HG03442 (cell line): Measurements from ENCODE around the gene FREM2.

Experiments used
- ATAC-seq: cut with Tn5 transposase; IDR thresholded peaks from one replicate; pipeline ENCODE4 v1.9.1; 2021; ENCODE audit warnings: mild to moderate bottlenecking, moderate library complexity; ENCODE audit not compliant: unreplicated experiment

FREM2 gene

DNA sequence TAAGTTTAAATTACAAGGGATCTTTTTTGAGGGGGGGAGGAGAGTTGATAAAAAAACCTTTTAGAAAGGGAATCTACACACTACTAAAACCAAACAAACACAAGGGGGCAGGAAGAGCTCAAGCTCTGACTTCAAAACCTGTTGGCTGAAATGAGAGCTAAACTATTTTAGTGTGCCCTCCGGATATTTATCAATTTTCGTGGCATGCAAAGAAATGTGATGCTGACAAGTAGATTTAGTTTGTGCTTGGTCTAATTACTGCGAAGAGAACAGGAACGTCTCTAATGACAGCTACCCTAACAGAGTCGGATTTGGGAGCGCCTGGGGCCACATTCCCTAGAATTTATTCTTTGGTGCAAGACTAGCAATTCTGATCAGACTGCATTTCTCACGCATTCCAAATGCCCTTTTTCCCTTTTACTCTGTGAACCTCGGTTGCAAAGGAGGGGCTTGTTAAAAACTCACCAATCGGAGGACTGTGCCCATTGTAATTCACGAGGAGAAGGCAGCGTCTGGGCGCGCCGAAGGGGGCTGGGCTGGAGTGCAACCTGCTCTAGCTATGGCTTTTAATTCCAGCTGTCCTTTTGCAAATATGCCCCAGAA lies 802 bp upstream of the FREM2 start:
- no peak for ATAC-seq

DNA sequence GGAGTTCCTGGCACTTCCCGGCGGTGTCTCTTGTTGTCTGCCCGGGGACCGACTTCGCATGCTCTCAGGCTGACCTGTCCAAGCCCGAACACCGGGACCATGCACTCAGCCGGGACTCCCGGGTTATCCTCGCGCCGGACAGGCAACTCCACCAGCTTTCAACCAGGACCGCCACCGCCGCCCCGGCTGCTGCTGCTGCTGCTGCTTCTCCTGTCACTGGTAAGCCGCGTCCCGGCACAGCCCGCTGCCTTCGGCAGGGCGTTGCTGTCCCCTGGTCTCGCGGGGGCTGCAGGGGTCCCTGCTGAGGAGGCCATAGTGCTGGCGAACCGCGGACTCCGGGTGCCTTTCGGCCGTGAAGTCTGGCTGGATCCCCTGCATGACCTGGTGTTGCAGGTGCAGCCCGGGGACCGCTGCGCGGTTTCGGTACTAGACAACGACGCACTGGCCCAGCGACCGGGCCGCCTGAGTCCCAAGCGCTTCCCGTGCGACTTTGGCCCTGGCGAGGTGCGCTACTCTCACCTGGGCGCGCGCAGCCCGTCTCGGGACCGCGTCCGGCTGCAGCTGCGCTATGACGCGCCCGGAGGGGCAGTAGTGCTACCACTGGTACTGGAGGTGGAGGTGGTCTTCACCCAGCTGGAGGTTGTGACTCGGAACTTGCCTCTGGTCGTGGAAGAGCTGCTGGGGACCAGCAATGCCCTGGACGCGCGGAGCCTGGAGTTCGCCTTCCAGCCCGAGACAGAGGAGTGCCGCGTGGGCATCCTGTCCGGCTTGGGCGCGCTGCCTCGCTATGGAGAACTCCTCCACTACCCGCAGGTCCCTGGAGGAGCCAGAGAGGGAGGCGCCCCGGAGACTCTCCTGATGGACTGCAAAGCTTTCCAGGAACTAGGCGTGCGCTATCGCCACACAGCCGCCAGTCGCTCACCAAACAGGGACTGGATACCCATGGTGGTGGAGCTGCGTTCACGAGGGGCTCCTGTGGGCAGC lies 661 bp downstream of the FREM2 start:
- ATAC-seq: no peak

DNA sequence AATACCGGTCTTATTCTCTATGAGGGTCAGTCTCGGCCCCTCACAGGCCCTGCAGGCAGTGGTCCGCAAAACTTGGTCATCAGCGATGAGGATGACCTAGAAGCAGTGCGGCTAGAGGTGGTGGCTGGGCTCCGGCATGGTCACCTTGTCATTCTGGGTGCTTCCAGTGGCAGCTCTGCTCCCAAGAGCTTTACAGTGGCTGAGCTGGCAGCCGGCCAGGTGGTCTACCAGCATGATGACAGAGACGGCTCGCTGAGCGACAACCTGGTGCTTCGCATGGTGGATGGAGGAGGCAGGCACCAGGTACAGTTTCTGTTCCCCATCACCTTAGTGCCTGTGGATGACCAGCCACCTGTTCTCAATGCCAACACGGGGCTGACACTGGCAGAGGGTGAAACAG lies 1.8 kb downstream of the FREM2 start:
- no peak for ATAC-seq

DNA sequence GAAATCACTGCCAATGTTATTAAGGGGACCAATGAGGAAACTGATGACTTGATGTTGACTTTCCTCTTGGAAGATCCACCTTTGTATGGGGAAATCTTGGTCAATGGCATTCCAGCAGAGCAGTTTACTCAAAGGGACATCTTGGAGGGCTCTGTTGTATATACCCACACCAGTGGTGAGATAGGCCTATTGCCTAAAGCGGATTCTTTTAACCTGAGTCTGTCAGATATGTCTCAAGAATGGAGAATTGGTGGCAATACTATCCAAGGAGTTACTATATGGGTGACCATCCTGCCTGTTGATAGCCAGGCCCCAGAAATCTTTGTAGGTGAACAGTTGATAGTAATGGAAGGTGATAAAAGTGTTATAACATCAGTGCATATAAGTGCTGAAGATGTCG lies 3.4 kb downstream of the FREM2 start:
- ATAC-seq: no peak

DNA sequence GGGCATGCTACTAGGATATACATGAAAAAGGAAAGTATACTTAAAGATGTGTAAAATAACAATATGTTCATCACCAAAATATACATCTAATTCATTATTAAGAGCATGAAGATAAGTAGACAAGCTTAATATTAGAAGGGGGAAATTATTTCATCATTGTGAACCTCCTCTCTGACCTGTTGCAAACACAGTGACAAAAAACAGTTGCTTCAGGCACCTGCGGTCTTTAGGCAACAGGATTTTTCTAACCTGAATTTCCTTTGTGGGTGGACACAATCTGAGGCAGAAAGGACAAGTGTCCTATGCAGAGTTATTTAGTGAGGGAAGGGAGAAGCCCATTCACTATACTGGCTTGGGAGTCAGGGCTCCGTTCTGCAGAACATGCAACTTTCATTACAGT lies 6.3 kb downstream of the FREM2 start:
- ATAC-seq: no peak

DNA sequence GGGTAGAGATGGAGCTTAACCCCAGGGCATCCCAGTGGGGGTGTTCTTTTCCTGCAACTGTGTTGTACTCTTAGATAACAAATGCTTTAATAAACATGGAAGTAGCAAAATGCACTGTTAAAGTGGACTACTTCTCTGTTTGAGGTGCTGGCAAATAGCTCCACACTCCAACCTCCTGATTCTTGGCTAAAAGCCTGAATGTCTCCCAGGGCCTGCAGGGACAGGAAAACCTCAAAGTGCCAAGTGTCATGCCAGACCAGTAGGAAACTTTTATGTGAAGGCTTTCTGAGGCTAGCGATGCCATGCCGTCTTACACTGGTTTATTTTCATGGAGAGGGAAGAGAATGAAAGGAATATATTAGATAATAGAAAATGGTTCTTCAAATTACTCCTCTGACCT lies 6.8 kb downstream of the FREM2 start:
- no peak for ATAC-seq

DNA sequence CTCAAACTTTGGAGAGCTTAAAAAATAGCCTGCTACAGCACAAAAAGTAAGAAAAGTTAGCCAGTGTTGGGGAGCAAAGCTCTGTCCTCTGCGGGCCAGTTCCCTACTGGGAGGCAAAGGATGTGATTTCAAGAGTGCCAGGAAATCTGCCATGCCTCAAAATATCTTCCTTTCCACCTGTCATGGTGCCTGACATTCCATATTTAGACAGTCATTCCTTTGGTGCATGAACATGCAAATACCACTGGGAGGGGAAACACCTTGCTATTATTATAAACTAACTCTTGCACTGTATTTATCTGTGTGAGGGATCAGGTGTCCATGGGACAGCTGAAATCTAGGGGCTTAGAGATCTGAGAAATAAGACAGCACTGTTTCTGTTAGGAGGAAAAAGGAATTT lies 10.3 kb downstream of the FREM2 start:
- no peak for ATAC-seq

DNA sequence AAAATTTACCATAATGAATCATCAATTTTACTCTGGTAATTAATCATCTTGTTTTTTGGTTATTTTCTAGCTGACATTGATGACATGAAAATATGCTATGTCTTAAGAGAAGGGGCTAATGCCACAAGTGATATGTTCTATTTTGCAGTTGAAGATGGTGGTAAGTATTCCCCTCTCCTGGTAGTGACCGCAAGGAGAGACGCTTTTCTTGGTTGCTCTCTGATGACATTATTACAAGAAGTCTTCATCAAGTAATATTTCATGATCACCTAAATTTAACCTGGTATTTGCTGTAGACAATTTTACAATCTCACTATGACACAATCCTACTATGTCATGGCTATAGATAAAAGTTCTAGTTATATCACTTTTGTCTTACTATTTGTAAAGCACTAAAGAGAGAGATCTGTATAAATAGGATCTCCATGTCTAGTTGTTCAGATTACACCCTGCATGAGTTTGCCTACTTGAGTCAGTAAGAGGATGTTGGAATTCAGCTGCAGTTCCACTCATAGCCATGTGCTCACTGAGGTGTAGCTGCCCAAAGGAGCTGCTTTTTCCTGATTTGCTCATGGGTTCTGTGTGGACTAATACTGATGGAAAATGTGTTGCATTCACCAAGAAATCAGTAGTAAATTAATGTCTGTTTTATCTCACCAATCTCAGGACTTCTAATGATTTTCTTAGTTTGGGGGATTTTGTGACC lies 10.9 kb downstream of the FREM2 start:
- ATAC-seq: no peak

DNA sequence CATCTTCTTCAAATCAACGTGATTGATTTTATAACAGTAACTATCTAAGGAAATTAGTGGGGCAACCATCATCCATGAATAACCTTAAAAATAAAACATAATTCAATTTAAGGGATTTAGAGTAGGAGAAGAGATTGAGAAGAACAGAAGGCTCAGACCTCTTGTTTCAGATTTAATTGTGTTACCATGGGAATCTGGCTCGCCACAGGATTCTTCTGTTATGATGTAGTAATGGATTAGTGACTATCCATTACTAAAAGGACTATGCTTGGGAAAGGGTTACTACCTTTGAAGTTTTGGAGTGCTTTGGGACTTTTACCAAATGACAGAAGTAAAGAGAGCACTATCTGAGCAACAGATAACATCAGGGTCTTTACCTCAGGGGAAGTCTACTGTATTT lies 13.2 kb downstream of the FREM2 start:
- no peak for ATAC-seq

DNA sequence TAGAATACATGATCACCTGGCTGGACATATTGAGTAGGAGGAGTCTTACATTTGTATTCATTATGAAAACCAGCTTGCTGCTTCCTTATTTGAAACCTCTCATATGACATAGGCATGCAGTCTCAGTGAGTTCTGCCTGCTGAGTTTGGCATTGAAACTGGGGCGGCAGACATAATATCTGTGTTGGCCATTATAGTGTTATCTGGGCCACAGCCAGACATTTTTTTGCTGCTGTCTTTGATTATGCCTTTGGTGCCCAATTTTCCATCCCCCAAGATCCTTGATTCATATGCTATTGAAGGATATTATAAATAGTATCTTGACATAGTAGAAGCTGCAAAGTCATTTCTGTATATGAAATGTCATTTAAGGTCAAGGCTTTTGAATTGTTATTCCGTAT lies 15.8 kb downstream of the FREM2 start:
- ATAC-seq: no peak

DNA sequence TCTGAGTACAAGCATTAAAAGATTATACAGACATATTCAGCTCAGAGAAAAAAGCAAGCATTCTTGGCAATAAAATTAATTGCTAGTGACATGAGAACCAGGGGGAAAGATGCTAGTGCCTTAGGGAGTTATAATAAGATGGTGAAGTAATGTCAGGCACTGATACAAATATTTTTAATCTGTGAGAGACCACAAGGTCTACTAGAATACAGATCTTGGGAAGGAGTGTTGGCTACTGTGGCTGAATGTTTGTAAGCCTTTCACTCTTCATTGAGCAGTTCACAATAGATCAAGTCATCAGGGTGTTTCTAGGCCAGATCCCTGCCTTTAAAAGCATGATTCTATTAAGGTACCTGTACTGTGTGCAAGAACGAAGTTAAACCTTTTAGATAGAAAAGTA lies 16.4 kb downstream of the FREM2 start:
- ATAC-seq: no peak

DNA sequence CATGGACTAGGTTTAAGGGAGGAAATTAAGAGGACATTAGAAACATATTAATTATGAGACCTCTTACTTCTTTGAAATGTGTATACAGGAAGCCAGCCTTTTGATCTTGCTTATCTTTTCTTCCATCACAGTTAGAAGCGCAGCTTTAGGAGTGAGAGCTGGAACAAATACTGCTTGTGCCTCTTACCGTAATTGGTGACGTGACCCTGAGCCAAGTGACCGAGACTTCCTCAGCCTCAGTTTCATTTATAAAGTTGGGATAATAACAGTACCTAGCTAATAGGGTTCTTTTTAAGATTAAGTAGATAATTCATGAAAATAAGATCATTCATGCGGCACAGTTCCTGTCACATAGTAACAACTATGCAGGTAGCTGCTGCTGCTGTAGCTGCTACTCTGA lies 18.5 kb downstream of the FREM2 start:
- ATAC-seq: no peak

DNA sequence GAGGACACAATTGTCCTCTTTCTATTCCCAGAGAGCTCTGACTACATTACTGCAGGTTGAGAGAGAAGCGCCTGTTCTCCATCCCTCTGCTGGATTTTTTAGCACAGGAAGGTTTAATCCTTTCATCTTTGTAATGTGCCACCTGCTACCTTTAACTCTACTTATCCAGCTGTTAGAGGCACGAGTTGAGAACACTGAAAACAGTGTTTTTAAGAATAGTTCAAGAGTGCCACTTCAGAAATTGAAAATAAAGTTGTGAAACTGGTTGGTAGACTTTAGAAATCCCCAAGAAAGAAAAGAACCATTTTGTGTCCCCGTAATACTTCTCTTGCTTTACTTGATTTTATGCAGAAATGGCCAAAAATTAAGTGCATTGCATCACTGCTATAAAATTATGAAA lies 20.6 kb downstream of the FREM2 start:
- no peak for ATAC-seq

DNA sequence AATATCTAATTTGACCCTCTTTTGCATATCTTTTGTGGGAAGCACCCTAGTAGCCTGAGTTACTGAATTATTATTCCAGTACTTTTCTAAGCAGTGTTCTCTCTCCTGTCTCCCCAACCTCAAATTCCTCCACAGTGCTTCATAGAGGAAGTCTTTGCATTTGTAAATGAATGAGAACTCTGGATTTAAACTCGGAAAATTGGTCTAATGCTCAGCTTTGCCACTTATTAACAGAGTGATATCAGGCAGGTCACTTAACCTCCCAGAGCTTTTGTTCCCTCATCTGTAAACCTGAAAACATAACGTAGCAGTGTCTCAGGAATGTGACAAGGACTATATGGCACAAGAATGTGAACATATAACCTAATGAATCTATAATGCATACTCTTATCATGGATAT lies 26.2 kb downstream of the FREM2 start:
- no peak for ATAC-seq

DNA sequence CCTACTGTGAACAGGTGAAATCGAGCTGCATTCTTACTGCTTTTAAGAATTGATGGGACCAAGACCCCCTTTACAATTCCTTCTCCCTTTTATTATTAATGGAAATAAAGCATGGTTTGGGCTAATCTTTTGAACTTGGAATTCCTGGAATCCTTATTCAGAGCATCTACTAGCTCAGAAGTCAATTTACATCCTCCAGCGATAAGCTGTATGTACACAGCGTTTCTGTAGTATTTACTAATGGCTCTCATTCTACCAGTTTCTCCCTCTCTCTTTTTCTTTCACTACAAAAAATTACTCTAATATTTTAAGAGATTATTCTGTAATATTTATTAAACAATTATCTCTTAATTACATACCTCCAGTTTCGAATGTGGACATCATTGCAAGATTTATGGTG lies 31.5 kb downstream of the FREM2 start:
- no peak for ATAC-seq

DNA sequence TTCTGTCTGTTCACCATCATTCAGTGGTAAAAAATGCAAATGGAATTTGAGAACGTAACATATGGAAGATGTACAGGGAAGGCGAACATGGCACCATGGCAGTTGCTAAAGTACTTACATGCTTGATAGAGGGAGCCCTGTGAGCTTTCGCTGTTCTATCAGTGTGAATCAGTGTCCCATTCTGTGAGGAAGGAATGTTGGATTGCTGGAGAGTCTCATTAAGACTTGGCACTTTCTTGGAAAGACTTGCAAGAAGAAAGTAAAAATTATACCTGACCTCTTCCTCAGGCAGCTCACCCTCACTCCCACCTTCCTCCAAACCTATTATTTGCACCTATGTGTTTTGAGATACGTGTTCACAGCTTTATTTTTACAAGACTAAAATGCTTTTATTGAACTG lies 43.5 kb downstream of the FREM2 start:
- ATAC-seq: no peak

DNA sequence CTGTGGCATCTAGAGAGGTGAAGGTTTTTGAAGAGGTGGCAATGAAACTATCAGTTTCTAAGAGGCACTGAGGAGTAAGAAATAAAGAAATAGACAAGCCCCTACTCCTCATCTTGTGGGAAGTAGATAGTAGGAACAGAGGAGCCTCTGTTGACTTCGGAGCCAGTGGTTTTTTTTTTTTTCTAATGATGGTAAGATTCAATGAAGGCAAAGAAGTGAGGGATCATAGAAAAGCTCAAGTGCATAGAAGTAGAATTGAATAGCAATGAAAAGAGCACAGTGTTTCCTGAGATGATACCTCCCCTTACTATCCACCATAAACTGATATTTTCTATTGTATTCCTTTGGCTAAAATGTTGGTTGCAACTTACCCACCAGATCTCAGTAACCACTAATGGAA lies 46.3 kb downstream of the FREM2 start:
- no peak for ATAC-seq

DNA sequence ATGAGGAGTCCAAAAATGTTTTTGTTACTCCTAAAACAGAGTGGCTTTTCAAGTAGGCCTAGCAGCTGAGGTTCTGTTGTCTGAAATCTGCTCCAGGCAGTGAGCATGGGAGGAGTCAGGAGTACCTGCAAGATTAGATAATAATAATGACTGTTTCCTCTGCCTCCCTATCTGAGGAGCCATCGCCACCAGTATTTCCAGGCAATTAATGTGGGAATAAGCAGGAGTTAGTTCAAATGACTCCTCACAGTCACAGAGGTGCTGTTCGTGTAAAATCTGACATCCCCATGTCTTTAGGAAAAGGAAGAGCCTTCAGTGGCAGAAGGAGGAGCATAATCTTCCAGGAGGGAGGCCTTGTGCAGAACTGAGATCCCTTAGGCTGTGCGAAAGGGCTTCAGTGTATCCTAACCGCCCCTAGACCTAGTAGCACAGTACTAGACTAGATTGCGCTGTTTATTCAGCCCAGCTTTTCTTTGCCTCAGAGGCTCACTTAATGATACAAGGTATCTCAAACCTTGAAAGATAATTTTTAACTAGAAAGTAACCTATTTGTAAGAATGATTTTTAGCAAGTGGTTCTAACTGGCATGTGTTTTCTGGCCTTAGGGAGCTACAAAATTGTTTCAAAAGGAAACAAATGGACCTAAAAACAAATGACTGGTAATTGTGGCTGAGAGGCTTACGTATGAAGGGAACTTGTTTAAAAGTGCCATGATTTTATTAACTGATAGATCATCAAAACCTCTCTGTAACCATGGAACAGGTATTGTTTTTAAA lies 49.0 kb downstream of the FREM2 start:
- no peak for ATAC-seq

DNA sequence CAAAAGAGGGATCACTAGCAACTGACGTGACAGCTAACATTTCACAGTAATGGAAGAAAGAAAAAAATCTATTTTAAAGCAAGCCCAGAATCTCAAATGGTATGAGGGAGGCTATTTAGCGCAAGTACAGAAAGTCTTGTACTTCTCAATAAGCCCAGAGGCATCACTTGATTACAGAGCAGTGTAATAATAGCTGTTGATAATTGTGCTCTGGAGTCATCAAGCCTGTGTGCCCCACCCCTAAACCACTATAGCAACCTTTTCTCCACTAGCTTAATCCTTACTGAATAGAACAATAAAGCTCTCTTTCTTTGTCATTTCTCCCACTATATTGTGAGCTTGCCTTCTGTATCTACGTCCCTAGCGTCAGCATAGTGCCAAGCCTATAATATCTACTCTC lies 56.6 kb downstream of the FREM2 start:
- no peak for ATAC-seq

DNA sequence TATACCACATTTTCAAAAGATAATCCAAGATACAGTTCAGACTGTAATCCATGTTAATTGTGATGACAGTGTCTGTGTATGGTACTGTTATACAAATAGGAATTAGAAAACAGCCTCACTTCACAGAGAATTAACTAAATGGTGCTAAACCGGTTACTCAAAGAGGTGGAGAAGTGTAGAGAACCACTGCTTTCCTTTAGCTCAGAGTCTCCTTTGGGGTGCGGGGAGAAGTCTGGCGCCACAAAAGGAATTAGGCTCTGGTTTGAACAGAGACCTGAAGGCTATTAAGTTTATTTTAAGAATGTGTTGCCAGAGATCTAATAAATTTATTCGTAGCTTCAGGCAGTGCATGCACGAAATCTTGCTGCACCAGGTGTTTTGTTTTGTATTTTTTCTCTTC lies 65.8 kb downstream of the FREM2 start:
- no peak for ATAC-seq

DNA sequence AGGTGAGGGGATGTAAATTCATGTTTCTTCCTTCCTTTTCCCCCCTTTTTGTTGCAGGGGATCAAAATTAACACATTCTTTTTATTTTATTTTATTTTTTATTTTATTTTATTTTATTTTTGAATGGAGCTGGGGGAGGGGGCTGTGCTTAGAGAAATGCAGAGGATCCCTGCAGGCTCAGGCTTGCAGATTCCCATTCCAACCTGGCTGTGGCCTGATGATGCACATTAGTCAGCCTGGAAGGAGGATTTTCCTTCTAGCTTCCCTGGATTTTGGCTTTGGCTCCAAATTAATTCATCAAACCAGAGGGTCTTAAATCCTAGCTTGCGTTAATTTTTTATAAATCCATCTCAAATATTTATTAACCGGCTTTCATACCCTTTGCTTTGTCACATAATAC lies 67.0 kb downstream of the FREM2 start:
- no peak for ATAC-seq
